Adrenal gland (tissue), 19 donors: Measurements from ENCODE around the gene OR8G1. TPM values are rescaled to one million over a fixed set of nuclear protein-coding genes. Genes with fewer than 3 reads are reported as not detected.

Experiments used
- DNase-seq, 7 donors: peaks; one replicate each; pipeline ENCODE4 v3.0.0-alpha.2; 2019 to 2020
- H3K27ac ChIP-seq, 5 donors: fragments of 200-600 bp; sonication (generic) in 4 of 5; 1 replicate in 3 of 5; 2 replicates in 2 of 5; pipeline versions ENCODE4 v1.5.1 to v1.8.0; 2016 to 2020; ENCODE audit warnings: mild to moderate bottlenecking in 1 of 5
- H3K27me3 ChIP-seq: fragments of 200-600 bp; 2 replicates; pipeline ENCODE4 v1.8.0; 2021
- H3K36me3 ChIP-seq, 2 donors: fragments of 200-600 bp; replicated peaks in 1 of 2; 1 replicate in 1 of 2; 2 replicates in 1 of 2; pipeline versions ENCODE4 v1.5.1 to v1.8.0; 2018 to 2022
- H3K4me1 ChIP-seq, 2 donors: fragments of 200-600 bp; replicated peaks in 1 of 2; 1 replicate in 1 of 2; 2 replicates in 1 of 2; pipeline versions ENCODE4 v1.5.1 to v1.8.0; 2018 to 2021
- H3K4me3 ChIP-seq, 4 donors: fragments of 200-600 bp; sonication (generic) in 3 of 4; one replicate each; pipeline ENCODE4 v1.5.1; 2016 to 2018
- H3K9me3 ChIP-seq, 3 donors: fragments of 200-600 bp; sonication (generic) in 1 of 3; replicated peaks in 1 of 3; 1 replicate in 2 of 3; 2 replicates in 1 of 3; pipeline versions ENCODE4 v1.5.1 to v1.8.0; 2016 to 2021
- CTCF ChIP-seq, 6 experiments: fragments of 450-650 bp in 4 of 6; fragments of 200-600 bp in 2 of 6; sonication (generic) in 1 of 6; IDR thresholded peaks; 1 replicate in 5 of 6; 2 replicates in 1 of 6; pipeline versions ENCODE4 v1.5.1 to v1.8.0; 2016 to 2021; ENCODE audit warnings: antibody characterized with exemption in 6 of 6, mild to moderate bottlenecking in 2 of 6, moderate library complexity in 1 of 6
- POLR2A ChIP-seq, 2 donors: fragments of 450-650 bp; IDR thresholded peaks; one replicate each; pipeline ENCODE4 v1.6.1; 2017; ENCODE audit warnings: antibody characterized with exemption in 2 of 2, mild to moderate bottlenecking in 2 of 2, moderate library complexity in 1 of 2
- WGBS, 4 donors: extraction: QIAGEN DNeasy Blood & Tissue Kit in 2 of 4; methylation state at CpG; one replicate each; pipeline versions ENCODE4 v1.1.5 to v1.1.7; 2013 to 2017; 5-methylcytosine and 5-hydroxymethylcytosine counted together
- intact Hi-C, 2 donors: fragments of 100-400 bp; cut with DNase I; formaldehyde crosslinking; loops; one replicate each; pipeline versions ENCODE4 v1.14.1 to v1.15.0; 2022 to 2023
- long read RNA-seq, 10 donors: library from polyadenylated mRNA in 3 of 10; unstranded in 2 of 10; stranded (forward) in 1 of 10; transcript quantifications; one replicate each; pipeline ENCODE4 v2.0.0 and lab custom pipeline, GENCODE V29; 2021 to 2026
- polyA plus RNA-seq, 3 donors: library from polyadenylated mRNA; stranded (reverse); fragments of 200-250 nt in 2 of 3; fragments of 350-450 nt in 1 of 3; fragmentation: Illumina TruSeq in 1 of 3; extraction: RNeasy Lipid Tissue Mini Kit (QIAGEN cat#74804) in 1 of 3; gene quantifications; one replicate each; pipeline ENCODE4 v1.2.3, GENCODE V29; 2013 to 2014
- total RNA-seq, 9 donors: library from RNA; depleted of rRNA in 4 of 9; stranded (reverse); fragments of >200 nt in 4 of 9; fragments of 120-200 nt in 1 of 9; fragmentation: NEBNext Ultra II Directional in 1 of 9; extraction: Animal tissue kit (Norgen Biotek cat#: 25700) in 1 of 9; gene quantifications; one replicate each; pipeline versions ENCODE4 v1.1.0 to v1.2.4, GENCODE V29; 2013 to 2023
- donor health status: healthy with polysubstance abuse.
- donor health status: Bipolar disorder and iron deficiency.
- donor health status: DM: yes; HTN: yes; CAD: no.
- donor health status: DM: no; HTN: no; CAD: no.
- donor health status: DM: no; HTN: no; CAD: no.
- donor health status: DM: yes; HTN: yes; CAD: no.

The OR8G1 gene
- not detected for total RNA-seq
- not detected for polyA plus RNA-seq
- long read RNA-seq, donor 1 = 0 reads
- long read RNA-seq, donor 2 = 0 reads
- long read RNA-seq, donor 3 = 0 reads
- long read RNA-seq, donor 4 = 0 reads
- long read RNA-seq, donor 5 = 0 reads
- long read RNA-seq, donor 6 = 0 reads
- long read RNA-seq, donor 7 = 0 reads
- long read RNA-seq, donor 8 = 0 reads
- long read RNA-seq, donor 9 = 0 reads
- long read RNA-seq, donor 10 = 0 reads

- H3K27ac ChIP-seq = no peak within 1 kb of the TSS
- TF ChIP-seq POLR2A (IDR thresholded peaks at IDR 0.05) = no peak
- no peak for TF ChIP-seq CTCF (IDR thresholded peaks at IDR 0.05)
- no peaks in the 10 kb centered on the region for H3K9me3 ChIP-seq
- no peak for DNase-seq
- no peaks in the 10 kb centered on the region for H3K4me1 ChIP-seq
- H3K4me3 ChIP-seq = no peak within 1 kb of the TSS
- 56 to 76% (median 62%) methylated on average over 3 of the region's 3 CpGs for WGBS, 4 donors
- H3K36me3 ChIP-seq = no peaks in the 10 kb centered on the region
- intact Hi-C loops = no loop called here
- no peaks in the 10 kb centered on the region for H3K27me3 ChIP-seq
Measured at GRCh38 chr11:124240621-124241397, at the start of gene OR8G1. OR8G1 (plus strand) TSS chr11:124241095; CDS start chr11:124249676, 8,581 bp downstream.

- Histone ChIP-seq H3K9me3 (no peaks in the 10 kb centered on the region), H3K27me3 (no peaks in the 10 kb centered on the region), H3K27ac (no peak overlapping the region), H3K4me1 (no peaks in the 10 kb centered on the region), H3K36me3 (no peaks in the 10 kb centered on the region), H3K4me3 (no peak overlapping the region)
- intact Hi-C loops = loop anchor here (5.0 to 10.0 kb wide), 2 partner anchors 119 to 121 kb away; no protein-coding TSS in a partner anchor
- TF ChIP-seq CTCF (IDR thresholded peaks at IDR 0.05) (no peak), POLR2A (IDR thresholded peaks at IDR 0.05) (no peak)
- WGBS, 4 donors = 72 to 76% (median 74%) methylated on average over 6 of the region's 6 CpGs
- no peak for DNase-seq
Measured at GRCh38 chr11:124193221-124194010, 47.5 kb upstream of the OR8G1 start.

- intact Hi-C loops = loop anchor here (5.0 to 10.0 kb wide), 2 partner anchors 120 to 122 kb away; no protein-coding TSS in a partner anchor
- no peak for DNase-seq
- H3K36me3 ChIP-seq = no peaks in the 10 kb centered on the region
- no peaks in the 10 kb centered on the region for H3K9me3 ChIP-seq
- no peak overlapping the region for H3K27ac ChIP-seq
- no peak overlapping the region for H3K4me3 ChIP-seq
- no peak for TF ChIP-seq CTCF (IDR thresholded peaks at IDR 0.05)
- no peak for TF ChIP-seq POLR2A (IDR thresholded peaks at IDR 0.05)
- 76 to 83% (median 81%) methylated on average over 6 of the region's 6 CpGs for WGBS, 4 donors
- H3K4me1 ChIP-seq = no peaks in the 10 kb centered on the region
- no peaks in the 10 kb centered on the region for H3K27me3 ChIP-seq
Measured at GRCh38 chr11:124194293-124195188, 46.4 kb upstream of the OR8G1 start.
